Natural killer cell (primary cell): ENCODE measurements around the gene GRM8. TPM values are rescaled to one million over a fixed set of nuclear protein-coding genes. Genes with fewer than 3 reads are reported as not detected.

ENCODE experiments used
- ATAC-seq, 3 donors: fragments of 150-1000 bp in 2 of 3; fragments of 200-7000 bp in 1 of 3; cut with Tn5 transposase; 1 replicate in 1 of 3; 2 replicates in 2 of 3; pipeline ENCODE4 v1.10.0; 2021; ENCODE audit warnings: mild to moderate bottlenecking in 2 of 3, moderate library complexity in 2 of 3
- DNase-seq, 2 donors: peaks; one replicate each; pipeline versions ENCODE4 v3.0.0 to v3.0.0-alpha.2; 2013 to 2021; ENCODE audit warnings: mixed read lengths in 1 of 2
- H3K27ac ChIP-seq: one replicate; pipeline ENCODE4 v1.5.1; 2013; ENCODE audit warnings: mild to moderate bottlenecking, low read length
- H3K27me3 ChIP-seq: one replicate; pipeline ENCODE4 v1.6.1; 2013; ENCODE audit warnings: low read length; ENCODE audit not compliant: control insufficient read depth, insufficient read depth
- H3K36me3 ChIP-seq: one replicate; pipeline ENCODE4 v1.6.1; 2013; ENCODE audit warnings: low read length; ENCODE audit not compliant: control insufficient read depth, insufficient read depth
- H3K4me1 ChIP-seq: one replicate; pipeline ENCODE4 v1.6.1; 2013; ENCODE audit warnings: low read length; ENCODE audit not compliant: control insufficient read depth, insufficient read depth
- H3K4me3 ChIP-seq: one replicate; pipeline ENCODE4 v1.5.1; 2013; ENCODE audit warnings: low read length
- H3K9me3 ChIP-seq: one replicate; pipeline ENCODE4 v1.6.1; 2013; ENCODE audit warnings: low read length; ENCODE audit not compliant: control insufficient read depth, insufficient read depth
- H3K27ac Mint-ChIP-seq, 2 donors: one replicate each; pipeline ENCODE4 v1.8.0; 2022; ENCODE audit warnings: mild to moderate bottlenecking in 2 of 2, mixed read lengths in 2 of 2, moderate library complexity in 1 of 2
- H3K27me3 Mint-ChIP-seq, 2 donors: one replicate each; pipeline ENCODE4 v1.8.0; 2022; ENCODE audit warnings: low read depth in 2 of 2, mixed read lengths in 2 of 2
- H3K36me3 Mint-ChIP-seq: one replicate; pipeline ENCODE4 v1.8.0; 2022; ENCODE audit warnings: mixed read lengths
- H3K4me1 Mint-ChIP-seq, 2 donors: one replicate each; pipeline ENCODE4 v1.8.0; 2022; ENCODE audit warnings: mixed read lengths in 2 of 2
- H3K4me3 Mint-ChIP-seq: one replicate; pipeline ENCODE4 v1.8.0; 2022; ENCODE audit warnings: mild to moderate bottlenecking, moderate library complexity, mixed read lengths
- H3K9me3 Mint-ChIP-seq, 2 donors: one replicate each; pipeline ENCODE4 v1.8.0; 2022; ENCODE audit warnings: mixed read lengths in 2 of 2
- CTCF ChIP-seq: fragments of 200-600 bp; IDR thresholded peaks from one replicate; pipeline ENCODE4 v1.8.0; 2022; ENCODE audit warnings: antibody characterized with exemption
- WGBS: methylation state at CpG from one replicate; pipeline ENCODE4 v1.1.7; 2013; ENCODE audit warnings: missing lambda C conversion rate; ENCODE audit not compliant: insufficient coverage; 5-methylcytosine and 5-hydroxymethylcytosine counted together
- intact Hi-C: fragments of 100-400 bp; cut with micrococcal nuclease; formaldehyde crosslinking; loops from one replicate; pipeline ENCODE4 v1.14.2; 2022
- total RNA-seq, 4 donors: library from RNA; stranded (reverse); fragments of 120-200 nt in 1 of 4; gene quantifications; one replicate each; pipeline versions ENCODE4 v1.2.3 to v1.2.4, GENCODE V29; 2013 to 2022

The GRM8 gene
- total RNA-seq, 3 donors from 2014 or later (not counting 1 experiment from before 2014, with no cell fraction given) = not detected

- no peak overlapping the region for H3K4me3 Mint-ChIP-seq
- H3K36me3 ChIP-seq = no peaks in the 10 kb centered on the region
- intact Hi-C loops = no loop called here
- no peaks in the 10 kb centered on the region for H3K36me3 Mint-ChIP-seq
- H3K4me1 Mint-ChIP-seq = no peaks in the 10 kb centered on the region
- H3K27me3 Mint-ChIP-seq = no peaks in the 10 kb centered on the region
- no peak overlapping the region for H3K4me3 ChIP-seq
- no peaks in the 10 kb centered on the region for H3K4me1 ChIP-seq
- ATAC-seq = no peak
- no peak for TF ChIP-seq CTCF
- WGBS = 100% methylated on average over 3 of the region's 4 CpGs
- H3K27ac Mint-ChIP-seq = no peak overlapping the region
- H3K27me3 ChIP-seq = no peaks in the 10 kb centered on the region
- no peak for DNase-seq
- H3K27ac ChIP-seq = no peak overlapping the region
- peaks cover 6 to 8% of the 10 kb centered on the region in 2 donors for H3K9me3 Mint-ChIP-seq
- no peaks in the 10 kb centered on the region for H3K9me3 ChIP-seq
These were observed 833.7 kb downstream of the GRM8 start for GRCh38 chr7:126419047-126419446.

- H3K36me3 Mint-ChIP-seq = no peaks in the 10 kb centered on the region
- intact Hi-C loops = no loop called here
- WGBS = 94% methylated on average over 1 of the region's 3 CpGs
These were observed 840.8 kb downstream of the GRM8 start for GRCh38 chr7:126411821-126412383.

DNA sequence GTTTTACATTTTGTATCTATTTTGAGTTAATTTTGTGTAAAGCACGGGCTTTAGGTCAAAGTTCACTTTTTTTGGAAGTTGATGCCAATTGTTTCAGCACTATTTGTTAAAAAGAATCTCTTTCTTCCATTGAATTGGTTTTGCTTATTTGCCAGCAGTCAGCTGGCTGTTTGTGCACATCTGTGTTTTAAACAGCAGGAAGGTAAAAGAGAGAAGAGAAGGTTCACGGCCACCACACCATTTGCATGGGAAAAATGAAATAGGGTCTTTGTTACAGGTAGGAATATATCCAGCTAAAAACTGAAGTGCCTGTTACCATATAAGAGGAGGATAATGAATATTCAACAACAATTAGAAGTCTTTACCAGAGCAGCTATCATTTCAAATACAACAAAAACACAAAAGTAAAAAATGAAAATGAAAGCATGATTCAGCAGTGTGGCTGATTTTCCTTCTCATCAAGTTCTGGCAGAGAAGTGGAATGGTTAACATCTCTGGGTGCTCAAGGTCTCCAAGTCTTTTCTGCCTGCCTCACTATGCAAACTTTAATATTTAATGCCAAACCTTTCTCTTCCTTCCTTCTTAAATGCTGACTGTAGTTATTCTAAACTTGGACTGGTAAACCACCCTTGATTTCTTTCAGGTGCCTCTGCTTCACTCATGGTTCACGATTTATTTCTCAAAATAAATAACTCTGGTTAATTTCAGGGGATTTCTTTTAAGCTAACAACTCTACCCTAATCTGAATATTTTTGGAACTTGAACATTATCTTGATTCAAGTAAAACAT lies 841.5 kb downstream of the GRM8 start:
- no peaks in the 10 kb centered on the region for H3K27me3 ChIP-seq
- H3K4me3 Mint-ChIP-seq = no peak overlapping the region
- H3K9me3 Mint-ChIP-seq = peaks cover 0 to 8% of the 10 kb centered on the region in 2 donors
- no peak for ATAC-seq
- no peak for DNase-seq
- H3K9me3 ChIP-seq = no peaks in the 10 kb centered on the region
- no peaks in the 10 kb centered on the region for H3K4me1 Mint-ChIP-seq
- no peaks in the 10 kb centered on the region for H3K27me3 Mint-ChIP-seq
- no peak overlapping the region for H3K27ac Mint-ChIP-seq
- no peak for TF ChIP-seq CTCF
- H3K36me3 Mint-ChIP-seq = no peaks in the 10 kb centered on the region
- intact Hi-C loops = no loop called here
- WGBS = 42% methylated on average over 2 of the region's 3 CpGs
- H3K27ac ChIP-seq = no peak overlapping the region
- H3K4me3 ChIP-seq = no peak overlapping the region
- H3K36me3 ChIP-seq = no peaks in the 10 kb centered on the region
- no peaks in the 10 kb centered on the region for H3K4me1 ChIP-seq

More at GRCh38 chr7:126411821-126412383, 840.8 kb downstream of the GRM8 start:
- no peaks in the 10 kb centered on the region for H3K36me3 ChIP-seq
- Mint-ChIP-seq H3K4me3 (no peak overlapping the region), H3K9me3 (peaks cover 2 to 9% of the 10 kb centered on the region in 2 donors), H3K27me3 (no peaks in the 10 kb centered on the region), H3K27ac (no peak overlapping the region), H3K4me1 (no peaks in the 10 kb centered on the region)
- DNase-seq (no peak), ATAC-seq (no peak)
- H3K27me3 ChIP-seq = no peaks in the 10 kb centered on the region
- H3K4me1 ChIP-seq = no peaks in the 10 kb centered on the region
- H3K4me3 ChIP-seq = no peak overlapping the region
- H3K9me3 ChIP-seq = no peaks in the 10 kb centered on the region
- no peak for TF ChIP-seq CTCF
- no peak overlapping the region for H3K27ac ChIP-seq
